RWPE1 (cell line): Measurements from ENCODE around the gene UBL7.

Experiments
- CTCF ChIA-PET: fragments of 350-600 bp; sonication (Branson Sonifier 250); formaldehyde crosslinking; extraction: SDS; loops from one replicate; lab custom pipeline; 2021; lab: Yijun Ruan, JAX
- POLR2A ChIA-PET: fragments of 400-600 bp; formaldehyde crosslinking; extraction: SDS; loops from one replicate; lab custom pipeline; 2020; ENCODE audit warnings: antibody characterized with exemption; ENCODE audit not compliant: low non-redundant PET; lab: Yijun Ruan, JAX
- DNase-seq: peaks from one replicate; pipeline ENCODE4 v3.0.0; 2012; ENCODE audit warnings: low spot score
- H3K27ac ChIP-seq: fragments of 450-650 bp; 2 replicates; pipeline ENCODE4 v1.5.1; 2017
- CTCF ChIP-seq: fragments of 450-650 bp; conservative IDR thresholded peaks from 2 replicates; pipeline ENCODE4 v1.5.1; 2017; ENCODE audit warnings: low read depth, mild to moderate bottlenecking

Gene UBL7

DNA sequence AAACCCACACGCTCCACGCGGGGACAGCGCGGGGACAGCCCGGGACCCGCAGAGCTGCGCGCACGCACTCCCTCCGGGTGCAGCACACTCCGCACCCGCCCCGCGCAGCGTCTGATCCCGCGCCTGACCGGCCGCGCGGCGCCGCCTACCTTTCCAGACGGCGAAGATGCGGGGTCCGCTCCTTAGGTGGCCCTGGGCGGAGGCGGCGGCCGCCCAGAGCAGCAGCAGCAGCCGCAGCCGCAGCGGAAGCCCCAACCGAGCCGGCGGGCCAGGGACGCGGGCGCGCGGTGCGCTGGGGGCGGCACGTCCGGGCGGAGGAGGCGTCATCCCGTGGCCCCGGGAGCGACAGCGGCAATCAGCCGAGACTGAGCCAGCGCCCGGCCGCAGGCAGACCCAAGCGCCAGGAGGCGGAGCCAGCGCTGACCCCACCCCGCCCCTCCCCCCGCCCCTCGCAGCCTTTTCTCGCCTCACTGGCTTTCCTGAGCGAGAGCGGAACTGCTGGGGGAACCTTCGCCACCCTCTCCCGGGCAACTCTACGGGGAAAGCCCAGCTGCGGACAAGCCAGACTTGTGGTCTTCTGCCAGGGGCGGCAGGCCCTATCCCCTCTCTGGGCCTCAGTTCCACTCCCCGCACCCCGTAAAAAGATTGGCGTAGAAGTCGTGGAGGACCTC is 27.2 kb downstream of the UBL7 start, which contains the start of gene SEMA7A:
TSS of gene SEMA7A (minus strand) at position 367 of the 671 bp plus-strand sequence. CDS start at position 327, 40 bp downstream.
- POLR2A ChIA-PET = no interaction called here
- peak; percentile 95 for DNase-seq
- CTCF ChIA-PET = interaction anchor here (0.6 to 1.9 kb wide), 4 partner anchors 10 to 60 kb away, joined by 3 to 10 read pairs (median 4); no protein-coding TSS in a partner anchor
- peak within 1 kb of the TSS; percentile 44 for H3K27ac ChIP-seq
- no peak for TF ChIP-seq CTCF

DNA sequence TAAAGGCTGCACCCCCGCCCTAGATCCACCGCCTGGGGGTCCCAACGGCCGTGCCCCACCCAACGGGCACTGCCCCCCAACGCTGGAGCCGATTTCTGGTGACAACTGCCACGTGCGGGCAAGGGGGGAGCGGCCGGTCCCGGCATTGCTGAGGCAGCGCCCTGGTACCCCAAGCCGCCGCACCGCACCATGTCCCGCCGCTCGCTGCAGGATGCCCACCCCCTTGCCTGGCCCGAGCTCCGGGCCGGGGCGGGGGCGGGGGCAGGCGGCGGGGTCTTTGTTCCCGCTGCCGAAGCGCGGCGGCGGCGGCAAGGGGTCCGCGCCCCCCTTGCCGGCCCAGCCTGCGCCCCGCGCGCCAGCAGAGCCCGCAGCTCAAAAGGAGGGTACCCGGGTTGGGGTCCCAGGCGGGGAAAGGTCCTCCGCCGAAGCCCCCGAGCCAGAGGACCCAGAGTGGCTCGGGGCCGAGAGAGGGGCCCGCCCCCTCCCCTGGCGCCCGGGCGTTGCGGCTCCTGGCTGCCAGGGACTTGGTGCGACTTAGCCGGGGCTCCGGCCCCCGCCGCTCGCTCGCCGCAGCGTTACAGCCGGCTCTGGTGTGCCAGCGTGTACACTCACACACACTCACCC is 27.9 kb downstream of the UBL7 start:
- peak overlapping the region; percentile 44 for H3K27ac ChIP-seq
- CTCF ChIA-PET = interaction anchor here (0.8 to 2.1 kb wide), 4 partner anchors 37 to 59 kb away, joined by 3 to 9 read pairs (median 4); no protein-coding TSS in a partner anchor
- POLR2A ChIA-PET = no interaction called here
- DNase-seq = peak; percentile 29
- no peak for TF ChIP-seq CTCF

DNA sequence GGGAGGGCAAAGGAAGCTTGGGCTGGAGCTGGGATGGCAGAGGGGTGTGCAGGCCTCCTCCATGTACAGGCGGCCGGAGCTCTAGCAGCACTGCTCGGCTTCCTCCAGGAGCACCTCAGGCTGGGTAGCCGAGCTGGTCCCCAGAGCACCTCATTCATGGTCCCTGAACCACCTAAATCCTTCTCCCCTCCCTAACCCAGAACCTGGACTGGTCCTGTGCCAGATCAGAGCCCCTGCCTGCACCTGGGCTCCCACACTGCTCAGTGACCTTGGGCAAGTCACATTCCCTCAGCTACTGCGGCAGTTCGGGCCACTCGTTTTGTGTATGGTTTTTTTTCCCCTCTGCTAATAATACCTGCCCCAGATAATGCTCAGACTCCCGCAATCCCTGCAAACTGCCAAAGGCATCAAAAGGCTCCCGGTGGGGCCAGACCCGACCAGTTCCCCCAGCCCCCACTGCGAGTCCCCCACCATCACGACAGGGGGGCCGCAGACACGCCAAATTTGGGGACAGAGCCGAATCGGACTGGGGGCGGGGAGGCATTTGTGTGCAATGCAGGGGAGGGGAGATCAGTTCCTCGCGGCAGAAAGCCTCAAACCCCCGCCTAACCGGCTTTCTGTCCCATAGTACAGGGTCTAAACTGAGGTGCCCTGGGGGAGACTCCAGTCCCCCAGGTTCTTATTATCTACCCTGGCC is 28.5 kb downstream of the UBL7 start:
- no peak for TF ChIP-seq CTCF
- POLR2A ChIA-PET = no interaction called here
- no peak overlapping the region for H3K27ac ChIP-seq
- DNase-seq = peak; percentile 31
- CTCF ChIA-PET = interaction anchor here (0.8 to 2.1 kb wide), 5 partner anchors 36 to 58 kb away, joined by 3 to 9 read pairs (median 4); no protein-coding TSS in a partner anchor

DNA sequence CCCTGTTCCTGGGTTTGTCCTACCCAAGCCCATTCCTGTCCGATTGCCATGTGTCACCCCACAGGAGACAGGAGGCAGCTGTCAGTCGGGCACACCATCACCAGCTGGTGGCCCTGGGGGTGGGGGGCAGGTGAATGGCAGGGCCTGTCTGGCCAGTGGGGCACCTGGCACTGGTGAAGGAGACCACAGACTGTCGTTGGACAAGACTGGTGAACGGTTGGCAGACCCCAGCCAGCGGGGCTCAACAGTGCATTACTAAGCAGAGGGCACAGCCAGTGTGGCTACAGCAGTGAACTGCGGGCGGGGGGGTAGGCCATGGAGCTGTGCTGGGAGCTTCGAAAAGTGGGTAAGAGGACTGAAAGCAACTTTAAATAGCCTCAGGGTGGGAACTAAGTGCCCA is 29.3 kb downstream of the UBL7 start:
- DNase-seq = no peak
- no peak for TF ChIP-seq CTCF
- POLR2A ChIA-PET = no interaction called here
- CTCF ChIA-PET = interaction anchor here (0.9 to 2.1 kb wide), 4 partner anchors 43 to 57 kb away, joined by 3 to 9 read pairs (median 4); no protein-coding TSS in a partner anchor
- H3K27ac ChIP-seq = no peak overlapping the region

DNA sequence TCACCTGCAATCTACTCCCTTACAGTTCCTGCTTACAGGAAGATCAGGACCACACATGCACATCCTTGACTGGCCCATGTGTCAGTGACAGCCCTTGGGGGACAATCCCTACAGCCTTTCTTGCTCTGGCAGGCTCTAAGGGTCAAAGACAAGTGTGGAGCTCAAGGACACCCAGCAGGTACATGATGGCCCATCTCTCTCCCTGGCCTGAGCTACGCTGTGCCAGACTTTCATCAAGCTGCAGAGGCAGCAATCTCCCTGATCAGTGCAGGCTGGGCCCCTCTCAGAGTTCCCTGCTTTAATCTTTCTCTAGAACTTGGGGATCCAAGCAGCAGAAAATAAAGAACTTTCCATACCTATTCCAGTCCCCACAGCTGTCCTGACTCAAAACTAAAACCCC is 29.8 kb downstream of the UBL7 start:
- no peak for TF ChIP-seq CTCF
- CTCF ChIA-PET = interaction anchor here (0.9 to 2.1 kb wide), 4 partner anchors 30 to 57 kb away, joined by 3 to 9 read pairs (median 4); no protein-coding TSS in a partner anchor
- POLR2A ChIA-PET = interaction anchor here (0.7 kb wide), 1 partner anchor 49 kb away, joined by 8 read pairs; no protein-coding TSS in a partner anchor
- no peak overlapping the region for H3K27ac ChIP-seq
- DNase-seq = no peak

DNA sequence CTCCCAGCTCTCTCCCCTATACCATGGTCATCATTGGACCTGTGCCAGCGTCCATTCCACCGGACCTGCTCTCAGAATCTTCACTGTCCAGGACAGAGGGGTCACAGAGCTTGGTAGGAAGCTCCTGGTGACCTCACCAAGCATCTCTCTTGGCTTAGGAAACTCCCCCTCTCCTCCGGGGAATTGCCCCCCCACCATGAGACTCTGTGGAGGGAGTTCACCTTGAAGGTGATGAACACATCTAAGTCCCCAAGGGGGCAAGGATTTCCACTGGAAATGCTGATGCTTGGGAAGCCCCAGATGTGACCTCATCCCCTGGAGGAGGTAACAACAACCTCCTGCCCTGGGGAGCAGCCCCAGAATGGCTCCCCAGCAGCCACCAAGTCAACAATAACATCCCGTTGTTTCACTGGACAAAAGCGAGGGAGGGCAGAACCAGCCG is 30.4 kb downstream of the UBL7 start:
- TF ChIP-seq CTCF = no peak
- ChIA-PET CTCF (interaction anchor here (1.3 to 1.4 kb wide), 2 partner anchors 29 to 48 kb away, joined by 5 to 7 read pairs; no protein-coding TSS in a partner anchor), POLR2A (interaction anchor here (0.7 kb wide), 1 partner anchor 49 kb away, joined by 8 read pairs; no protein-coding TSS in a partner anchor)
- H3K27ac ChIP-seq = no peak overlapping the region
- DNase-seq = no peak
